H9 (cell line): ENCODE measurements around the gene SLC22A3. TPM values are rescaled to one million over a fixed set of nuclear protein-coding genes. Genes with fewer than 3 reads are reported as not detected.

ENCODE experiments used
- DNase-seq: peaks from one replicate; pipeline ENCODE4 v3.0.0-alpha.2; 2017
- H2AFZ ChIP-seq: one replicate; pipeline ENCODE4 v1.6.1; 2013; ENCODE audit warnings: mild to moderate bottlenecking, low read length, control low read depth, moderate library complexity
- H2AK5ac ChIP-seq: 2 replicates; pipeline ENCODE4 v1.6.1; 2013; ENCODE audit warnings: low read length, control low read depth, mixed read lengths; ENCODE audit not compliant: insufficient read length
- H2BK120ac ChIP-seq: one replicate; pipeline ENCODE4 v1.6.1; 2013; ENCODE audit warnings: low read depth, mild to moderate bottlenecking, low read length, control low read depth, inconsistent platforms; ENCODE audit not compliant: poor library complexity, severe bottlenecking
- H2BK12ac ChIP-seq: 2 replicates; pipeline ENCODE4 v1.6.1; 2013; ENCODE audit warnings: low read length, control low read depth, mixed read lengths, low read depth; ENCODE audit not compliant: insufficient read length
- H2BK15ac ChIP-seq: 2 replicates; pipeline ENCODE4 v1.6.1; 2013; ENCODE audit warnings: low read depth, low read length, control low read depth
- H2BK20ac ChIP-seq: one replicate; pipeline ENCODE4 v1.6.1; 2013; ENCODE audit warnings: low read depth, mild to moderate bottlenecking, low read length, control low read depth, inconsistent platforms; ENCODE audit not compliant: poor library complexity, severe bottlenecking
- H2BK5ac ChIP-seq: 2 replicates; pipeline ENCODE4 v1.6.1; 2013; ENCODE audit warnings: low read length, control low read depth, mixed read lengths; ENCODE audit not compliant: insufficient read length
- H3K14ac ChIP-seq: 2 replicates; pipeline ENCODE4 v1.6.1; 2013; ENCODE audit warnings: low read length, control low read depth; ENCODE audit not compliant: insufficient read depth
- H3K18ac ChIP-seq: 2 replicates; pipeline ENCODE4 v1.6.1; 2013; ENCODE audit warnings: low read depth, mild to moderate bottlenecking, mixed read lengths, low read length, control low read depth; ENCODE audit not compliant: insufficient read length
- H3K23ac ChIP-seq: 2 replicates; pipeline ENCODE4 v1.6.1; 2013; ENCODE audit warnings: low read length, control low read depth, mixed read lengths, low read depth; ENCODE audit not compliant: insufficient read length
- H3K23me2 ChIP-seq: 2 replicates; pipeline ENCODE4 v1.6.1; 2013; ENCODE audit warnings: low read depth, mild to moderate bottlenecking, mixed read lengths, low read length, control low read depth; ENCODE audit not compliant: insufficient read length, poor library complexity, severe bottlenecking
- H3K27ac ChIP-seq: 2 replicates; pipeline ENCODE4 v1.5.1; 2013; ENCODE audit warnings: low read length, control low read depth, mixed read lengths, low read depth; ENCODE audit not compliant: insufficient read length
- H3K27me3 ChIP-seq: 2 replicates; pipeline ENCODE4 v1.6.1; 2013; ENCODE audit warnings: low read length, control low read depth, inconsistent platforms; ENCODE audit not compliant: insufficient read depth
- H3K4ac ChIP-seq: 2 replicates; pipeline ENCODE4 v1.6.1; 2013; ENCODE audit warnings: low read depth, mild to moderate bottlenecking, control low read depth, inconsistent platforms, low read length, moderate library complexity
- H3K4me1 ChIP-seq: 2 replicates; pipeline ENCODE4 v1.6.1; 2013; ENCODE audit warnings: low read length, control low read depth, inconsistent platforms; ENCODE audit not compliant: insufficient read depth
- H3K4me2 ChIP-seq: 2 replicates; pipeline ENCODE4 v1.6.1; 2013; ENCODE audit warnings: low read length, control low read depth, mixed read lengths; ENCODE audit not compliant: insufficient read length, insufficient read depth
- H3K56ac ChIP-seq: 2 replicates; pipeline ENCODE4 v1.6.1; 2013; ENCODE audit warnings: low read depth, mild to moderate bottlenecking, mixed read lengths, low read length, control low read depth; ENCODE audit not compliant: insufficient read length
- H3K79me1 ChIP-seq: 2 replicates; pipeline ENCODE4 v1.6.1; 2013; ENCODE audit warnings: low read depth, mild to moderate bottlenecking, moderate library complexity, low read length, control low read depth, inconsistent platforms; ENCODE audit not compliant: insufficient read depth, poor library complexity, severe bottlenecking
- H3K79me2 ChIP-seq: 2 replicates; pipeline ENCODE4 v1.6.1; 2013; ENCODE audit warnings: low read length, control low read depth, inconsistent platforms; ENCODE audit not compliant: insufficient read depth
- H3K9ac ChIP-seq: 2 replicates; pipeline ENCODE4 v1.6.1; 2013; ENCODE audit warnings: low read length, control low read depth, mixed read lengths; ENCODE audit not compliant: insufficient read length; ENCODE audit errors: extremely low read depth
- H3K9me3 ChIP-seq: one replicate; pipeline ENCODE4 v1.6.1; 2013; ENCODE audit warnings: low read depth, low read length, inconsistent platforms; ENCODE audit not compliant: control insufficient read depth
- H3T11ph ChIP-seq: one replicate; pipeline ENCODE4 v1.6.1; 2013; ENCODE audit warnings: mild to moderate bottlenecking, low read length, control low read depth, inconsistent platforms
- H4K20me1 ChIP-seq: one replicate; pipeline ENCODE4 v1.6.1; 2013; ENCODE audit not compliant: control insufficient read depth, insufficient read length, insufficient read depth
- H4K5ac ChIP-seq: 2 replicates; pipeline ENCODE4 v1.6.1; 2013; ENCODE audit warnings: low read depth, mild to moderate bottlenecking, mixed read lengths, low read length, control low read depth; ENCODE audit not compliant: insufficient read length
- H4K8ac ChIP-seq: replicated peaks from 2 replicates; pipeline ENCODE4 v1.6.1; 2013; ENCODE audit warnings: low read length, control low read depth, mixed read lengths, low read depth; ENCODE audit not compliant: insufficient read length
- H4K91ac ChIP-seq: 2 replicates; pipeline ENCODE4 v1.6.1; 2013; ENCODE audit warnings: low read depth, mild to moderate bottlenecking, moderate library complexity, mixed read lengths, low read length, control low read depth; ENCODE audit not compliant: insufficient read length
- H3K27ac Mint-ChIP-seq, 3 experiments: 2 replicates in 2 of 3; 3 replicates in 1 of 3; pipeline ENCODE4 v1.8.0; 2020 to 2021; ENCODE audit warnings: mixed read lengths in 3 of 3, mild to moderate bottlenecking in 1 of 3, moderate library complexity in 1 of 3
- H3K27me3 Mint-ChIP-seq: 2 replicates; pipeline ENCODE4 v1.8.0; 2021; ENCODE audit warnings: low read depth, mild to moderate bottlenecking, moderate library complexity, mixed read lengths
- H3K36me3 Mint-ChIP-seq, 3 experiments: 2 replicates in 2 of 3; 3 replicates in 1 of 3; pipeline ENCODE4 v1.8.0; 2020 to 2021; ENCODE audit warnings: low read depth in 3 of 3, mixed read lengths in 3 of 3; ENCODE audit not compliant: insufficient read depth in 1 of 3
- H3K4me1 Mint-ChIP-seq, 2 experiments: 2 replicates each; pipeline ENCODE4 v1.8.0; 2020; ENCODE audit warnings: mixed read lengths in 2 of 2
- H3K4me3 Mint-ChIP-seq, 2 experiments: 2 replicates in 1 of 2; 3 replicates in 1 of 2; pipeline ENCODE4 v1.8.0; 2020 to 2021; ENCODE audit warnings: mild to moderate bottlenecking in 2 of 2, mixed read lengths in 2 of 2, moderate library complexity in 1 of 2
- H3K9me3 Mint-ChIP-seq, 2 experiments: 2 replicates in 1 of 2; 3 replicates in 1 of 2; pipeline ENCODE4 v1.8.0; 2020; ENCODE audit warnings: mild to moderate bottlenecking in 2 of 2, mixed read lengths in 2 of 2, moderate library complexity in 1 of 2
- WGBS: extraction: QIAGEN DNeasy Blood & Tissue Kit; methylation state at CpG from one replicate; pipeline ENCODE4 v1.1.7; 2013; ENCODE audit warnings: missing lambda C conversion rate, low lambda C conversion rate, mixed read lengths; ENCODE audit not compliant: insufficient read length; ENCODE audit errors: extremely low coverage; 5-methylcytosine and 5-hydroxymethylcytosine counted together
- total RNA-seq: library from RNA; stranded (reverse); gene quantifications from 2 replicates; pipeline ENCODE4 v1.2.1, GENCODE V29; 2021
- TF ChIP-seq, protein P1 (sequence below): fragments of 200-600 bp; sonication (generic); conservative IDR thresholded peaks from 3 replicates; pipeline ENCODE4 v1.8.0; 2021; ENCODE audit warnings: antibody characterized with exemption, mild to moderate bottlenecking

The SLC22A3 gene
- total RNA-seq, 1 experiment from 2014 or later = 2.7 TPM

DNA sequence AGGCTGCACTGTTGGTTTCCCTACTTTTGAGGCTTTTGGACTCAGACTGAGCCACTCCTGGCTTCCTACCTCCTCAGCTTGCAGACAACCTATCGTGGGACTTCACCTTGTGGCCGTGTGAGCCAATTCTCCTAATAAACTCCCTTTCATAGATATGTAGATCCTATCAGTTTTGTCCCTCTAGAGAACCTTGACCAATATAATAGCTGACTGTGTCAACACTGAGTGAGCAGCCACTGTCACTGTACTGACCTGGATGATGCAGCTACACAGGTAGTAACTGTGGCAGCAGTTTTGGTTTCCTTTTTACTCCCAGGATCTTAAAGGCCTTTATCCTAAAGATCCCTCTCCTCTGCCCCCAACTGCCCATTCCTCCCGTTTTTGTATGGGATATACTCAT lies 70.2 kb downstream of the SLC22A3 start:
- no peaks in the 10 kb centered on the region for H3K4me1 ChIP-seq
- H2BK12ac ChIP-seq = no peak overlapping the region
- no peak overlapping the region for H3K14ac ChIP-seq
- no peak overlapping the region for H4K91ac ChIP-seq
- no peak overlapping the region for H2AK5ac ChIP-seq
- no peak overlapping the region for H3K18ac ChIP-seq
- no peak overlapping the region for H3K4me2 ChIP-seq
- H3K56ac ChIP-seq = no peak overlapping the region
- no CpG with 5 or more reads among the region's 3 CpGs for WGBS
- no peak overlapping the region for H2BK5ac ChIP-seq
- H2AFZ ChIP-seq = no peak overlapping the region
- H3K79me2 ChIP-seq = no peaks in the 10 kb centered on the region
- H3K4me1 Mint-ChIP-seq = peaks cover 0 to 3% of the 10 kb centered on the region in 2 experiments; a peak in 2 of 4 replicates
- H2BK15ac ChIP-seq = no peak overlapping the region
- no peaks in the 10 kb centered on the region for H3K79me1 ChIP-seq
- no peaks in the 10 kb centered on the region for H3K9me3 ChIP-seq
- TF ChIP-seq, protein P1, sequence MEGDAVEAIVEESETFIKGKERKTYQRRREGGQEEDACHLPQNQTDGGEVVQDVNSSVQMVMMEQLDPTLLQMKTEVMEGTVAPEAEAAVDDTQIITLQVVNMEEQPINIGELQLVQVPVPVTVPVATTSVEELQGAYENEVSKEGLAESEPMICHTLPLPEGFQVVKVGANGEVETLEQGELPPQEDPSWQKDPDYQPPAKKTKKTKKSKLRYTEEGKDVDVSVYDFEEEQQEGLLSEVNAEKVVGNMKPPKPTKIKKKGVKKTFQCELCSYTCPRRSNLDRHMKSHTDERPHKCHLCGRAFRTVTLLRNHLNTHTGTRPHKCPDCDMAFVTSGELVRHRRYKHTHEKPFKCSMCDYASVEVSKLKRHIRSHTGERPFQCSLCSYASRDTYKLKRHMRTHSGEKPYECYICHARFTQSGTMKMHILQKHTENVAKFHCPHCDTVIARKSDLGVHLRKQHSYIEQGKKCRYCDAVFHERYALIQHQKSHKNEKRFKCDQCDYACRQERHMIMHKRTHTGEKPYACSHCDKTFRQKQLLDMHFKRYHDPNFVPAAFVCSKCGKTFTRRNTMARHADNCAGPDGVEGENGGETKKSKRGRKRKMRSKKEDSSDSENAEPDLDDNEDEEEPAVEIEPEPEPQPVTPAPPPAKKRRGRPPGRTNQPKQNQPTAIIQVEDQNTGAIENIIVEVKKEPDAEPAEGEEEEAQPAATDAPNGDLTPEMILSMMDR = no peak
- H3K23ac ChIP-seq = no peak overlapping the region
- DNase-seq = no peak
- H3K27me3 ChIP-seq = no peaks in the 10 kb centered on the region
- H2BK20ac ChIP-seq = no peak overlapping the region
- no peaks in the 10 kb centered on the region for H4K20me1 ChIP-seq
- no peak overlapping the region for H3K4ac ChIP-seq
- no peaks in the 10 kb centered on the region for H3K23me2 ChIP-seq
- H3K9ac ChIP-seq = no peak overlapping the region
- H4K5ac ChIP-seq = no peak overlapping the region
- no peak overlapping the region for H4K8ac ChIP-seq
- no peak overlapping the region for H3K27ac ChIP-seq
- peak overlapping the region in 1 of 3 experiments; percentile 29; a peak in 1 of 7 replicates for H3K27ac Mint-ChIP-seq
- H3K9me3 Mint-ChIP-seq = no peaks in the 10 kb centered on the region
- H2BK120ac ChIP-seq = no peak overlapping the region
- H3T11ph ChIP-seq = no peak overlapping the region
- H3K27me3 Mint-ChIP-seq = no peaks in the 10 kb centered on the region; the same call in 1 of the 2 replicates
- no peak overlapping the region for H3K4me3 Mint-ChIP-seq
- no peaks in the 10 kb centered on the region; a peak in 1 of 7 replicates for H3K36me3 Mint-ChIP-seq
